Esophagus muscularis mucosa (tissue), 4 donors: ENCODE data around the gene USP5. TPM values are rescaled to one million over a fixed set of nuclear protein-coding genes. Genes with fewer than 3 reads are reported as not detected.

Experiments used
- DNase-seq: peaks from one replicate; pipeline ENCODE4 v3.0.0-alpha.2; 2017; ENCODE audit errors: extremely low spot score
- H3K27ac ChIP-seq, 4 donors: fragments of 200-600 bp; sonication (generic); replicated peaks in 1 of 4; 1 replicate in 3 of 4; 2 replicates in 1 of 4; pipeline ENCODE4 v1.5.1; 2016 to 2019; ENCODE audit warnings: mild to moderate bottlenecking in 1 of 4
- H3K27me3 ChIP-seq, 4 donors: fragments of 200-600 bp; sonication (generic); one replicate each; pipeline versions ENCODE4 v1.5.1 to v1.6.0; 2016 to 2019
- H3K36me3 ChIP-seq, 4 donors: fragments of 200-600 bp; sonication (generic); one replicate each; pipeline ENCODE4 v1.5.1; 2016 to 2019
- H3K4me1 ChIP-seq, 4 donors: fragments of 200-600 bp; sonication (generic); one replicate each; pipeline ENCODE4 v1.5.1; 2016 to 2019
- H3K4me3 ChIP-seq, 4 donors: fragments of 200-600 bp; sonication (generic); 1 replicate in 2 of 4; 2 replicates in 2 of 4; pipeline ENCODE4 v1.5.1; 2016 to 2019; ENCODE audit warnings: mild to moderate bottlenecking in 4 of 4, moderate library complexity in 1 of 4
- H3K9me3 ChIP-seq, 4 donors: fragments of 200-600 bp; sonication (generic); 1 replicate in 3 of 4; 2 replicates in 1 of 4; pipeline ENCODE4 v1.5.1; 2016 to 2019
- EP300 ChIP-seq: sonication (generic); formaldehyde crosslinking; IDR thresholded peaks from one replicate; pipeline ENCODE4 v1.6.1; 2017; ENCODE audit warnings: antibody characterized with exemption
- POLR2A ChIP-seq: fragments of 450-650 bp; IDR thresholded peaks from one replicate; pipeline ENCODE4 v1.6.1; 2017; ENCODE audit warnings: antibody characterized with exemption, moderate library complexity, mild to moderate bottlenecking, low read depth
- POLR2AphosphoS5 ChIP-seq, 2 donors: sonication (generic); formaldehyde crosslinking; IDR thresholded peaks; one replicate each; pipeline ENCODE4 v1.6.1; 2017; ENCODE audit warnings: antibody characterized with exemption in 2 of 2
- WGBS: methylation state at CpG from one replicate; pipeline ENCODE4 v1.1.5; 2018; 5-methylcytosine and 5-hydroxymethylcytosine counted together
- intact Hi-C: fragments of 100-400 bp; cut with DNase I; formaldehyde crosslinking; loops from one replicate; pipeline ENCODE4 v1.15.1; 2023
- total RNA-seq, 4 donors: library from RNA; depleted of rRNA; stranded (reverse); fragments of >200 nt; gene quantifications; one replicate each; pipeline versions ENCODE4 v1.1.0 to v1.2.1, GENCODE V29; 2016
- TF ChIP-seq, protein P1 (sequence below), 3 experiments: fragments of 200-600 bp in 2 of 3; fragments of 450-650 bp in 1 of 3; sonication (generic) in 2 of 3; IDR thresholded peaks; one replicate each; pipeline ENCODE4 v1.5.1; 2017 to 2019; ENCODE audit warnings: antibody characterized with exemption in 3 of 3, mild to moderate bottlenecking in 2 of 3, moderate library complexity in 1 of 3

Gene USP5
- total RNA-seq, 4 donors from 2014 or later = 49.8 to 68.7 (median 58.4) TPM

- intact Hi-C loops = no loop called here
- WGBS = 80% methylated on average over 18 of the region's 19 CpGs
- peak overlapping the region; percentile 80 to 97 (median 86) for H3K4me3 ChIP-seq
- peaks cover 32 to 43% (median 41%) of the 10 kb centered on the region in 4 donors for H3K4me1 ChIP-seq
- TF ChIP-seq POLR2AphosphoS5 (IDR thresholded peaks at IDR 0.05) (no peak), EP300 (no peak), POLR2A (no peak)
- H3K36me3 ChIP-seq = peaks cover 31 to 72% (median 68%) of the 10 kb centered on the region in 4 donors
- peak overlapping the region; percentile 98 to 99 (median 98) for H3K27ac ChIP-seq
- no peaks in the 10 kb centered on the region for H3K27me3 ChIP-seq
- H3K9me3 ChIP-seq = no peaks in the 10 kb centered on the region
- no peak for DNase-seq
Observed at GRCh38 chr12:6866163-6866919, 14.4 kb downstream of the USP5 start.

DNA sequence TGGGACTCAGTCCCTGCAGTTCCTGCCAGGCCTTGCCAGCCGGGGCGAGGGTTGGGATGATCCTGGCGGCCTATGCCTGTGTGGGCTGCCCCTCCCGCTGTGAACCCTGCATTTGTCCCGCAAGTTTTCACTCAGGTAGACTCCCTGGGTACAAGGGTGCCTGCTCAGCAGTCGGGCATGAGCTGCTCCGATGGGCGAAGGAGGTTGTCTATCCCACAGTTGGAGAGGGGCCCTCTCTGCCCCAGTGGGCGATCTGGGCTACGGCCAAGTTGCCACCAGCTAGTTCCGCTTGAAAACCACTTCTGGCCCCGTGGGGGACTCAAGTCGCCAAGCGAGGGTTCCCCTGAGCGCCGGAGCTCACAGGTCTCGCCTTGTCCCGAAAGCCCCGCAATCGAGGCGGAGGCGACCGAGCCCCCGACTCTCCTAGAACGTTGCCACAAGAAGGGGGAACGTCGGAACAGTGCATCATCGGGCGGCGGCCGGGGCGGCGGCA is 15.0 kb downstream of the USP5 start:
- 1% methylated on average over 15 of the region's 33 CpGs for WGBS
- Histone ChIP-seq H3K4me3 (peak overlapping the region; percentile 80 to 97 (median 86)), H3K4me1 (peaks cover 38 to 49% (median 47%) of the 10 kb centered on the region in 4 donors), H3K27me3 (no peaks in the 10 kb centered on the region), H3K9me3 (no peaks in the 10 kb centered on the region), H3K27ac (peak overlapping the region; percentile 98 to 99 (median 98)), H3K36me3 (peaks cover 25 to 68% (median 65%) of the 10 kb centered on the region in 4 donors)
- intact Hi-C loops = no loop called here
- TF ChIP-seq POLR2AphosphoS5 (IDR thresholded peaks at IDR 0.05) = no peak
- TF ChIP-seq EP300 = no peak
- no peak for TF ChIP-seq POLR2A
- TF ChIP-seq, protein P1, sequence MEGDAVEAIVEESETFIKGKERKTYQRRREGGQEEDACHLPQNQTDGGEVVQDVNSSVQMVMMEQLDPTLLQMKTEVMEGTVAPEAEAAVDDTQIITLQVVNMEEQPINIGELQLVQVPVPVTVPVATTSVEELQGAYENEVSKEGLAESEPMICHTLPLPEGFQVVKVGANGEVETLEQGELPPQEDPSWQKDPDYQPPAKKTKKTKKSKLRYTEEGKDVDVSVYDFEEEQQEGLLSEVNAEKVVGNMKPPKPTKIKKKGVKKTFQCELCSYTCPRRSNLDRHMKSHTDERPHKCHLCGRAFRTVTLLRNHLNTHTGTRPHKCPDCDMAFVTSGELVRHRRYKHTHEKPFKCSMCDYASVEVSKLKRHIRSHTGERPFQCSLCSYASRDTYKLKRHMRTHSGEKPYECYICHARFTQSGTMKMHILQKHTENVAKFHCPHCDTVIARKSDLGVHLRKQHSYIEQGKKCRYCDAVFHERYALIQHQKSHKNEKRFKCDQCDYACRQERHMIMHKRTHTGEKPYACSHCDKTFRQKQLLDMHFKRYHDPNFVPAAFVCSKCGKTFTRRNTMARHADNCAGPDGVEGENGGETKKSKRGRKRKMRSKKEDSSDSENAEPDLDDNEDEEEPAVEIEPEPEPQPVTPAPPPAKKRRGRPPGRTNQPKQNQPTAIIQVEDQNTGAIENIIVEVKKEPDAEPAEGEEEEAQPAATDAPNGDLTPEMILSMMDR (IDR thresholded peaks at IDR 0.05) = no peak
- DNase-seq = peak; percentile 94

DNA sequence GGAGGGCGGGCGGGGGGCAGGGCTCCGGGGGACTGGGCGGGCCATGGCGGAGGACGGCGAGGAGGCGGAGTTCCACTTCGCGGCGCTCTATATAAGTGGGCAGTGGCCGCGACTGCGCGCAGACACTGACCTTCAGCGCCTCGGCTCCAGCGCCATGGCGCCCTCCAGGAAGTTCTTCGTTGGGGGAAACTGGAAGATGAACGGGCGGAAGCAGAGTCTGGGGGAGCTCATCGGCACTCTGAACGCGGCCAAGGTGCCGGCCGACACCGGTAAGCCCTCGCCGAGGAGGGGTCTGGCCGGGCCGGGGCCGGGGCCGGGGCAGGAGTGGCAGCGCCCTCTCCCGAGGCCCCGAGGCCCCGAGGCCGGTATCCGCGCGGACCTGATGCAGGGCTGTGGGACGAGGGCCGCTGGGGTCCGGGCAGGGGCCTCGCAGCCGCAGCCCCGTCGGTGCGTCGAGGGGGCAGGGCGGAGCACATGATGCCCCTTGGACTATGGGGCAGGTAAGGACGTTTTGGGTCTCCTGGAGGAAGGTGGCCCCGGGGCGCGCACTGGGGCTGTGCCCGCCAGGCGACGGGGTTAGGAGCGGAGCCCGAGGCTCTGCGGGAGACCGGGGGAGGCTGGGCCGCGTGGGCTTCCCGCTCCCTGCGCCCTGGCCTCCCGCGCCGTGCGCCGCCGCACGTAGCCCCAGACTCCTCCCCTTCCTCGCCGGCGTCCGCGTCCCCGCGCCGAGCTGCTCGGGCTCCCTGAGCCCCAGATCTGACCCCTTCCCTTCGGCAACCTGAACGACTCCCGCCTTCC is 15.7 kb downstream of the USP5 start, which contains the start of gene TPI1:
Gene TPI1 (plus strand): TSS at position 119 of the 798 bp plus-strand sequence. CDS start 36 bp downstream, at position 155.
- H3K4me1 ChIP-seq = peaks cover 41 to 56% (median 51%) of the 10 kb centered on the region in 4 donors
- TF ChIP-seq POLR2A = peak; percentile 96
- TF ChIP-seq, protein P1 (IDR thresholded peaks at IDR 0.05) = no peak
- peak; percentile 94 to 99 for TF ChIP-seq POLR2AphosphoS5 (IDR thresholded peaks at IDR 0.05)
- TF ChIP-seq EP300 = no peak
- H3K36me3 ChIP-seq = peaks cover 21 to 62% (median 58%) of the 10 kb centered on the region in 4 donors
- DNase-seq = peak; percentile 98
- H3K4me3 ChIP-seq = peak within 1 kb of the TSS; percentile 80 to 97 (median 86)
- H3K27me3 ChIP-seq = no peaks in the 10 kb centered on the region
- H3K9me3 ChIP-seq = no peaks in the 10 kb centered on the region
- 0% methylated on average over 16 of the region's 86 CpGs for WGBS
- intact Hi-C loops = no loop called here
- peak within 1 kb of the TSS; percentile 98 to 99 (median 98) for H3K27ac ChIP-seq

GRCh38 chr12:6868211-6869048 is 16.5 kb downstream of the USP5 start:
- H3K4me3 ChIP-seq = peak overlapping the region; percentile 80 to 97 (median 86)
- DNase-seq = no peak
- H3K4me1 ChIP-seq = peaks cover 41 to 59% (median 51%) of the 10 kb centered on the region in 4 donors
- WGBS = 6% methylated on average over 22 of the region's 22 CpGs
- no peaks in the 10 kb centered on the region for H3K27me3 ChIP-seq
- intact Hi-C loops = no loop called here
- H3K9me3 ChIP-seq = no peaks in the 10 kb centered on the region
- TF ChIP-seq EP300 (no peak), POLR2AphosphoS5 (IDR thresholded peaks at IDR 0.05) (no peak), POLR2A (no peak)
- peak overlapping the region; percentile 98 to 99 (median 98) for H3K27ac ChIP-seq
- H3K36me3 ChIP-seq = peaks cover 21 to 53% (median 51%) of the 10 kb centered on the region in 4 donors
